GM12878 (cell line): ENCODE data around the gene CNNM4. TPM values are rescaled to one million over a fixed set of nuclear protein-coding genes. Genes with fewer than 3 reads are reported as not detected.

Experiments used
- ATAC-seq: fragments of 200-7000 bp; cut with Tn5 transposase; 3 replicates; pipeline ENCODE4 v1.9.1; 2020; ENCODE audit warnings: mild to moderate bottlenecking, moderate library complexity
- BruUV-seq: library from RNA; stranded (reverse); fragments of 400-500 nt; replicated peaks from 2 replicates; lab custom pipeline; 2021; lab: Mats Ljungman, UMichigan
- CTCF ChIA-PET: fragments of 300-600 bp; sonication (Branson Sonifier 250); formaldehyde crosslinking; extraction: SDS; loops from one replicate; lab custom pipeline; 2021; ENCODE audit warnings: inconsistent platforms; lab: Yijun Ruan, JAX
- POLR2A ChIA-PET: fragments of 350-600 bp; formaldehyde crosslinking; extraction: SDS; loops from one replicate; lab custom pipeline; 2021; ENCODE audit warnings: inconsistent platforms; lab: Charles Lee
- RAD21 ChIA-PET: fragments of 300-600 bp; sonication (Branson Sonifier 250); formaldehyde crosslinking; loops from one replicate; lab custom pipeline; 2023; ENCODE audit warnings: antibody characterized with exemption; ENCODE audit not compliant: unreplicated experiment; lab: Charles Lee
- SMC1A ChIA-PET: fragments of 300-600 bp; sonication (Branson Sonifier 250); formaldehyde crosslinking; loops from one replicate; lab custom pipeline; 2023; ENCODE audit not compliant: unreplicated experiment, uncharacterized antibody; lab: Charles Lee
- DNase-seq: peaks from one replicate; pipeline ENCODE4 v3.0.0-alpha.2; 2011; ENCODE audit warnings: low read depth, low spot score
- FAIRE-seq: peaks from 3 replicates; lab custom pipeline; 2011; peaks lifted over from hg19 to GRCh38; lab: Jason Lieb, UNC
- H2AFZ ChIP-seq: 2 replicates; pipeline ENCODE4 v1.6.0; 2011; ENCODE audit warnings: low read depth, low read length, control low read depth; ENCODE audit not compliant: control insufficient read depth
- H3K27ac ChIP-seq: 2 replicates; pipeline ENCODE4 v1.5.1; 2011; ENCODE audit warnings: control low read depth; ENCODE audit not compliant: control insufficient read depth, insufficient read depth
- H3K27me3 ChIP-seq, 2 experiments: replicated peaks in 1 of 2; 2 replicates each; pipeline versions ENCODE4 v1.6.0 to v1.6.1; 2011; ENCODE audit warnings: low read length in 1 of 2; ENCODE audit not compliant: control insufficient read depth in 2 of 2, insufficient read depth in 2 of 2
- H3K36me3 ChIP-seq, 2 experiments: 2 replicates each; pipeline ENCODE4 v1.5.1; 2011; ENCODE audit warnings: low read length in 1 of 2; ENCODE audit not compliant: control insufficient read depth in 2 of 2, insufficient read depth in 2 of 2
- H3K4me1 ChIP-seq: 2 replicates; pipeline ENCODE4 v1.6.1; 2011; ENCODE audit warnings: mild to moderate bottlenecking, low read length, moderate library complexity, mixed read lengths; ENCODE audit not compliant: control insufficient read depth, insufficient read depth
- H3K4me2 ChIP-seq: 2 replicates; pipeline ENCODE4 v1.6.0; 2011; ENCODE audit warnings: control low read depth; ENCODE audit not compliant: control insufficient read depth, insufficient read depth
- H3K4me3 ChIP-seq: fragments of 200-600 bp; sonication (generic); 2 replicates; pipeline ENCODE4 v1.5.1; 2016
- H3K79me2 ChIP-seq: 2 replicates; pipeline ENCODE4 v1.6.0; 2011; ENCODE audit warnings: low read length; ENCODE audit not compliant: control insufficient read depth, insufficient read depth
- H3K9ac ChIP-seq: 2 replicates; pipeline ENCODE4 v1.8.0; 2011; ENCODE audit warnings: low read length, control low read depth, mixed read lengths; ENCODE audit not compliant: control insufficient read depth, insufficient read depth
- H3K9me3 ChIP-seq: replicated peaks from 3 replicates; pipeline ENCODE4 v1.5.1; 2011; ENCODE audit warnings: mild to moderate bottlenecking, low read length; ENCODE audit not compliant: control insufficient read depth, insufficient read depth
- H4K20me1 ChIP-seq: 2 replicates; pipeline ENCODE4 v1.6.0; 2011; ENCODE audit not compliant: control insufficient read depth, insufficient read depth
- CREM ChIP-seq: IDR thresholded peaks from 2 replicates; pipeline ENCODE4 v1.6.1; 2014; ENCODE audit warnings: antibody characterized with exemption, low read depth
- IKZF1 ChIP-seq: fragments of 450-650 bp; conservative IDR thresholded peaks from 2 replicates; pipeline ENCODE4 v1.6.1; 2017; ENCODE audit warnings: antibody characterized with exemption, mild to moderate bottlenecking
- NR2F1 ChIP-seq: fragments of 450-650 bp; conservative IDR thresholded peaks from 2 replicates; pipeline ENCODE4 v1.6.1; 2017; ENCODE audit warnings: mild to moderate bottlenecking
- RAD21 ChIP-seq: IDR thresholded peaks from 2 replicates; pipeline ENCODE4 v1.6.1; 2011; ENCODE audit warnings: mild to moderate bottlenecking, low read depth, low read length, moderate library complexity; ENCODE audit not compliant: insufficient read depth
- SUZ12 ChIP-seq: fragments of 200-600 bp; sonication (generic); IDR thresholded peaks from one replicate; pipeline ENCODE4 v1.6.1; 2018; ENCODE audit warnings: antibody characterized with exemption, mild to moderate bottlenecking; ENCODE audit not compliant: unreplicated experiment
- ZNF592 ChIP-seq: fragments of 450-650 bp; IDR thresholded peaks from 2 replicates; pipeline ENCODE4 v1.6.1; 2017; ENCODE audit warnings: mild to moderate bottlenecking, moderate library complexity
- in situ Hi-C: fragments of 300-500 bp; cut with MboI; formaldehyde crosslinking; loops from 9 replicates; pipeline ENCODE4 v1.14.3; 2018; ENCODE audit warnings: mixed read lengths
- intact Hi-C: fragments of 100-400 bp; cut with micrococcal nuclease; formaldehyde crosslinking; loops from one replicate; pipeline ENCODE4 v1.14.2; 2022; ENCODE audit not compliant: unreplicated experiment
- polyA plus RNA-seq, 11 experiments: library from polyadenylated mRNA; depleted of rRNA in 4 of 11; unstranded in 6 of 11; stranded (reverse) in 5 of 11; fragments of >200 nt; fragmentation: Nextera tagmentation in 4 of 11; fragmentation: Illumina TruSeq in 1 of 11; extraction: Ambion mirVana in 4 of 11; extraction: Trizol in 1 of 11; gene quantifications; 1 replicate in 1 of 11; 2 replicates in 10 of 11; pipeline versions ENCODE4 v1.2.1 to v1.2.3, GENCODE V29; 2011 to 2016; ENCODE audit warnings: inconsistent platforms in 2 of 11, missing spikeins in 2 of 11, low read depth in 1 of 11
- total RNA-seq, 4 experiments: library from RNA; depleted of rRNA in 3 of 4; stranded (reverse); fragments of >200 nt in 3 of 4; fragmentation: Illumina TruSeq in 1 of 4; extraction: Trizol in 1 of 4; gene quantifications; 2 replicates each; pipeline versions ENCODE4 v1.2.1 to v1.2.3, GENCODE V29; 2013 to 2021

Gene CNNM4
- total and polyA plus RNA-seq, 10 of the 15 experiments (the other 5 are each of a cell fraction or from before 2014, with no cell fraction given): 2.4 to 13.8 (median 8.1) TPM

GRCh38 chr2:96716388-96716787, 44.3 kb upstream of the CNNM4 start:
- TF ChIP-seq ZNF592 (no peak), NR2F1 (no peak), CREM (no peak), IKZF1 (no peak), SUZ12 (no peak), RAD21 (no peak)
- ChIA-PET SMC1A (no interaction called here), POLR2A (no interaction called here), CTCF (no interaction called here), RAD21 (no interaction called here)
- no peak for FAIRE-seq
- H3K79me2 ChIP-seq: no peaks in the 10 kb centered on the region
- H3K9me3 ChIP-seq: no peaks in the 10 kb centered on the region
- no peaks in the 10 kb centered on the region for H3K4me1 ChIP-seq
- no peak overlapping the region for H3K27ac ChIP-seq
- BruUV-seq: no TSS peak
- intact Hi-C loops: no loop called here
- in situ Hi-C loops: no loop called here
- H2AFZ ChIP-seq: no peak overlapping the region
- no peak overlapping the region for H3K9ac ChIP-seq
- no peaks in the 10 kb centered on the region for H4K20me1 ChIP-seq
- peaks cover 0 to 7% of the 10 kb centered on the region in 2 experiments; a peak in 2 of 4 replicates for H3K36me3 ChIP-seq
- ATAC-seq: no peak
- no peak for DNase-seq
- no peak overlapping the region for H3K4me3 ChIP-seq
- no peaks in the 10 kb centered on the region for H3K27me3 ChIP-seq
- H3K4me2 ChIP-seq: no peak overlapping the region
